MCF 10A (cell line): ENCODE data around the gene MYO15B. TPM values are rescaled to one million over a fixed set of nuclear protein-coding genes. Genes with fewer than 3 reads are reported as not detected.

Experiments
- BruUV-seq: library from RNA; stranded (reverse); fragments of 400-500 nt; replicated peaks from 2 replicates; lab custom pipeline; 2021; lab: Mats Ljungman, UMichigan
- CTCF ChIA-PET: fragments of 300-600 bp; sonication (Branson Sonifier 250); formaldehyde crosslinking; extraction: SDS; loops from one replicate; lab custom pipeline; 2021; ENCODE audit warnings: antibody characterized with exemption, inconsistent platforms; lab: Yijun Ruan, JAX
- POLR2A ChIA-PET: fragments of 300-600, 350-650 bp; sonication (Branson Sonifier 250); formaldehyde crosslinking; extraction: SDS; loops from one replicate; lab custom pipeline; 2020; ENCODE audit warnings: antibody characterized with exemption, inconsistent platforms; lab: Yijun Ruan, JAX
- DNase-seq: peaks from one replicate; pipeline ENCODE4 v3.0.0-alpha.2; 2018; ENCODE audit not compliant: unreplicated experiment
- H3K27ac Mint-ChIP-seq: one replicate; pipeline ENCODE4 v1.8.0; 2022; ENCODE audit warnings: mild to moderate bottlenecking, low read depth, mixed read lengths; ENCODE audit not compliant: unreplicated experiment
- H3K27me3 Mint-ChIP-seq: one replicate; pipeline ENCODE4 v1.8.0; 2022; ENCODE audit warnings: mixed read lengths; ENCODE audit not compliant: insufficient read depth, unreplicated experiment
- H3K36me3 Mint-ChIP-seq: one replicate; pipeline ENCODE4 v1.8.0; 2022; ENCODE audit warnings: mild to moderate bottlenecking, moderate library complexity, mixed read lengths; ENCODE audit not compliant: insufficient read depth, unreplicated experiment
- H3K4me1 Mint-ChIP-seq: one replicate; pipeline ENCODE4 v1.8.0; 2022; ENCODE audit warnings: mixed read lengths; ENCODE audit not compliant: insufficient read depth, unreplicated experiment
- H3K4me3 Mint-ChIP-seq: one replicate; pipeline ENCODE4 v1.8.0; 2022; ENCODE audit warnings: mild to moderate bottlenecking, moderate library complexity, mixed read lengths; ENCODE audit not compliant: unreplicated experiment
- H3K9me3 Mint-ChIP-seq: one replicate; pipeline ENCODE4 v1.8.0; 2022; ENCODE audit warnings: mixed read lengths; ENCODE audit not compliant: unreplicated experiment
- CTCF ChIP-seq: fragments of 200-600 bp; IDR thresholded peaks from one replicate; pipeline ENCODE4 v1.8.0; 2022; ENCODE audit warnings: antibody characterized with exemption, mild to moderate bottlenecking; ENCODE audit not compliant: unreplicated experiment
- intact Hi-C: fragments of 100-400 bp; cut with micrococcal nuclease; formaldehyde crosslinking; loops from 2 replicates; pipeline ENCODE4 v1.14.1; 2022
- total RNA-seq: library from RNA; stranded (reverse); gene quantifications from 2 replicates; pipeline ENCODE4 v1.2.3, GENCODE V29; 2022

Gene MYO15B
- total RNA-seq, 1 experiment from 2014 or later, result 10.9 TPM

DNA sequence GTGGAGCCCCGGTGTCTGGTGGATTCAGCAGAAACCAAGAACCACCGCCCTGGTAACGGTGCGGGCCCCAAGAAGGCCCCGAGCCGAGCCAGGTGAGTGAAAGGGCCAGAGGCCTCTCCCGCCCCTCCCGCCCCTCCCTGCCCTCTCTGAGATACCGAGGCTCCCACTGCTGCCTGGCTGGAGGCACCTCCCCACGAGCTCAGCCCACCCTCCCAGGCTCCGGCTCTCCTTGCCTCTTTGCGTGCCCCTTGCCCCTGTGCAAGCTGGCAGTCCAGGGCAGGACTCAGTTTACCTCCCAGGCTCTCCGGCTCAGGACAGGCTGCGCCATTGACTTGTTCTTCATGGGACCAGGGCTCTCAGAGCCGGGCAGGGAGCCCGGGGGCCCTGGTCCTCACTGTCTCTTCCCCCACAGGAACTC, 14.1 kb upstream of the MYO15B start:
- Mint-ChIP-seq H3K27ac (no peak overlapping the region), H3K27me3 (no peaks in the 10 kb centered on the region), H3K4me3 (no peak overlapping the region), H3K36me3 (peaks cover 13% of the 10 kb centered on the region), H3K9me3 (no peaks in the 10 kb centered on the region), H3K4me1 (no peaks in the 10 kb centered on the region)
- ChIA-PET POLR2A (no interaction called here), CTCF (no interaction called here)
- no peak for DNase-seq
- intact Hi-C loops, result no loop called here
- no TSS peak for BruUV-seq
- TF ChIP-seq CTCF, result no peak

GRCh38 chr17:75573994-75574393, 13.6 kb upstream of the MYO15B start:
- no peak overlapping the region for H3K4me3 Mint-ChIP-seq
- no peak for TF ChIP-seq CTCF
- H3K36me3 Mint-ChIP-seq, result peaks cover 13% of the 10 kb centered on the region
- H3K27me3 Mint-ChIP-seq, result no peaks in the 10 kb centered on the region
- no TSS peak for BruUV-seq
- H3K4me1 Mint-ChIP-seq, result no peaks in the 10 kb centered on the region
- no peak overlapping the region for H3K27ac Mint-ChIP-seq
- H3K9me3 Mint-ChIP-seq, result no peaks in the 10 kb centered on the region
- CTCF ChIA-PET, result no interaction called here
- DNase-seq, result no peak
- intact Hi-C loops, result no loop called here
- POLR2A ChIA-PET, result no interaction called here

DNA sequence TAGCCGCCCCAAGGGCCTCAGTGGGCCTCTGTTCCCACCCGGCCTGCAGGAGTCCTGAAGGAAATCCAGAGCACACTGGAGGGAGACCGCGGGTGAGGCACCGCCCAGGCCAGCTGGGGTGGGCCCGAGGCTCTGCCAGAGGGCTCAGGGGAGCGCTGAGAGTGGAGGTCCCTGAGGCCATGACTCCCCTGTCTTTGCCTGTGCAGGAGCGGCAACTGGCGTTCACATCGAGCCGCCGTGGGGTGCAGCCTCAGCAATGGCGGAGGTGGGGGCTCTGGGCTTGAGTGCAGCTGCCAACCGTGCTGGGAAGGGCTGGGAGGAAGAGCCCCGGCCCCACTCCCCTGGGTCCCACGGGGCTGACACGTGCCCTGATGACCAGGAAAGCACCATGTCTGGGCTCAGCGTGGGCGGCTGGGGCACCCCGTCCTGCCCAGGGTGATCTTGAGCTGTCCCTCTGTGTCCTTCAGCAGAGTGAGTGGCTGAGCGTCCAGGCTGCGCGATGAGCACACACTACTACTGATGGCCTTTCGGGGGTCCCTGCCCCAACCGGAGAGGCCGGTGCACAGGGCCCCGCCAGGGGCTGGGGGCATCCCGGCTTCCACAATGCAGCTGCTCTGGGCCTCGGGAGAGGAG, 13.1 kb upstream of the MYO15B start:
- DNase-seq, result no peak
- H3K4me1 Mint-ChIP-seq, result no peaks in the 10 kb centered on the region
- no peak for TF ChIP-seq CTCF
- H3K27me3 Mint-ChIP-seq, result no peaks in the 10 kb centered on the region
- H3K4me3 Mint-ChIP-seq, result no peak overlapping the region
- H3K36me3 Mint-ChIP-seq, result peaks cover 13% of the 10 kb centered on the region
- ChIA-PET CTCF (interaction anchor here (0.6 kb wide), 1 partner anchor 36 kb away, joined by 4 read pairs; no protein-coding TSS in a partner anchor), POLR2A (no interaction called here)
- no TSS peak for BruUV-seq
- H3K9me3 Mint-ChIP-seq, result no peaks in the 10 kb centered on the region
- intact Hi-C loops, result no loop called here
- no peak overlapping the region for H3K27ac Mint-ChIP-seq

DNA sequence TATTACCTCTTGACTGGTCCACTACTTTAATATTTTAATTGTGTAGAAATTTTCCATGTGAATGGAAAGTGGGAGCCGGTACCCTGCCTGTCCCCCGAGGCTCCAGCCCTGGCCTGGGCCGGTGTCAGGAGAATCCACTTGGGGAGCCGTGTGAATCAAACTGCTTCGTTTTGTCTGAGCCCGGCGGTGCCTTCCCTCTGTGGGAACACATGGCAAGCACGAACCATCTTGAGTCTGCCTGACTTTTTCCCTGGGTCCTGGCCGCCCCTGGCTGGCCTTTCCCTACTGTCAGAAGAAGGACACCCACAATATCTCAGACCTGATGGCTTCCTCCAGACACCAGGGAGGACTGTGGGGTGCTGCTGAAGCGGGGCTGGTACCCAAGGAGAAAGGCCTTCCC, 12.4 kb upstream of the MYO15B start:
- Mint-ChIP-seq H3K9me3 (peaks cover under 1% of the 10 kb centered on the region), H3K4me1 (no peaks in the 10 kb centered on the region), H3K27ac (no peak overlapping the region), H3K36me3 (peaks cover 13% of the 10 kb centered on the region), H3K27me3 (no peaks in the 10 kb centered on the region), H3K4me3 (no peak overlapping the region)
- ChIA-PET POLR2A (no interaction called here), CTCF (no interaction called here)
- no TSS peak for BruUV-seq
- DNase-seq, result no peak
- no peak for TF ChIP-seq CTCF
- intact Hi-C loops, result no loop called here
